Parathyroid adenoma (tissue), 2 donors: ENCODE results near the gene STXBP6.

Experiments used
- H2AFZ ChIP-seq: fragments of 300-600 bp; sonication (generic); one replicate; pipeline ENCODE4 v1.7.0; 2017; ENCODE audit warnings: antibody characterized with exemption, mild to moderate bottlenecking
- H3K27ac ChIP-seq: fragments of 300-600 bp; sonication (generic); one replicate; pipeline ENCODE4 v1.7.0; 2017
- H3K27me3 ChIP-seq: fragments of 300-600 bp; sonication (generic); one replicate; pipeline ENCODE4 v1.7.0; 2017; ENCODE audit warnings: low read length; ENCODE audit not compliant: control insufficient read depth, insufficient read depth
- H3K36me3 ChIP-seq: fragments of 300-600 bp; sonication (generic); one replicate; pipeline ENCODE4 v1.7.0; 2017; ENCODE audit warnings: low read length; ENCODE audit not compliant: control insufficient read depth, insufficient read depth
- H3K4me1 ChIP-seq: fragments of 300-600 bp; sonication (generic); one replicate; pipeline ENCODE4 v1.7.0; 2017; ENCODE audit warnings: control low read depth
- H3K4me2 ChIP-seq: fragments of 300-600 bp; sonication (generic); one replicate; pipeline ENCODE4 v1.7.0; 2017; ENCODE audit warnings: low read length
- H3K4me3 ChIP-seq: fragments of 300-600 bp; sonication (generic); one replicate; pipeline ENCODE4 v1.7.0; 2017; ENCODE audit warnings: low read depth, low read length
- H3K79me2 ChIP-seq: fragments of 300-600 bp; sonication (generic); one replicate; pipeline ENCODE4 v1.7.0; 2017; ENCODE audit warnings: control low read depth
- H3K9ac ChIP-seq: fragments of 300-600 bp; sonication (generic); one replicate; pipeline ENCODE4 v1.7.0; 2017; ENCODE audit warnings: mild to moderate bottlenecking
- H3K9me3 ChIP-seq: fragments of 300-600 bp; sonication (generic); one replicate; pipeline ENCODE4 v1.7.0; 2017; ENCODE audit warnings: low read length; ENCODE audit not compliant: control insufficient read depth
- TF ChIP-seq, protein P1 (sequence below): fragments of 300-600 bp; sonication (generic); IDR thresholded peaks from one replicate; pipeline ENCODE4 v1.7.0; 2017; ENCODE audit warnings: antibody characterized with exemption, mild to moderate bottlenecking
- donor health status: primary hyperparathyroidism.

STXBP6 gene

DNA sequence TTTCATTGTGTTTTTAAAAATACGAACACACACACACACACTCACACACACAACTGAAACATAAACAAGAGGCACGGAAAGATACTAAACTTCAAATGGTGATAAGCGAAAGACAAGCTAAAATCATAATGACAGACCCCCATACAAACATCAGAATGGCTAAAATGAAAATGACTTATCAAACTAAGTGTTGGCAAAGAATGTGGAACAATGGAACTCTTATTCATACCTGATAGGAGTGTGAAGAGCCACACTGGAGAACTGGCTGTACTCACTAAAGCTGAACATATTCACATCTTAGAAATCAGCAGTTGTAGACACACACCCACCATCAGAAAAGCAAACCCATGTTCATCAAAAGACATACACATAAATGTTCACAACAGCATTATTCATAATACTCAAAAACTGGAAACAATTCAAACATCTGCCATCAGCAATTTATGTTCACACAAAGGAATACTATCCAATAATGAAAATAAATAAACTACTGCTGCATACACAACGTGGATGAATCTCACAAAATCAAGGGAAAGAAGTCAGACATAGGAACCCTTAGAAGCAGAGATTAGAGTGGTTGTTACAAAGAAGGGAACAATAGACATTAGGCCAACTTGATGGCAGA, 11.8 kb downstream of the STXBP6 start:
- no peak overlapping the region for H3K4me2 ChIP-seq
- TF ChIP-seq, protein P1, sequence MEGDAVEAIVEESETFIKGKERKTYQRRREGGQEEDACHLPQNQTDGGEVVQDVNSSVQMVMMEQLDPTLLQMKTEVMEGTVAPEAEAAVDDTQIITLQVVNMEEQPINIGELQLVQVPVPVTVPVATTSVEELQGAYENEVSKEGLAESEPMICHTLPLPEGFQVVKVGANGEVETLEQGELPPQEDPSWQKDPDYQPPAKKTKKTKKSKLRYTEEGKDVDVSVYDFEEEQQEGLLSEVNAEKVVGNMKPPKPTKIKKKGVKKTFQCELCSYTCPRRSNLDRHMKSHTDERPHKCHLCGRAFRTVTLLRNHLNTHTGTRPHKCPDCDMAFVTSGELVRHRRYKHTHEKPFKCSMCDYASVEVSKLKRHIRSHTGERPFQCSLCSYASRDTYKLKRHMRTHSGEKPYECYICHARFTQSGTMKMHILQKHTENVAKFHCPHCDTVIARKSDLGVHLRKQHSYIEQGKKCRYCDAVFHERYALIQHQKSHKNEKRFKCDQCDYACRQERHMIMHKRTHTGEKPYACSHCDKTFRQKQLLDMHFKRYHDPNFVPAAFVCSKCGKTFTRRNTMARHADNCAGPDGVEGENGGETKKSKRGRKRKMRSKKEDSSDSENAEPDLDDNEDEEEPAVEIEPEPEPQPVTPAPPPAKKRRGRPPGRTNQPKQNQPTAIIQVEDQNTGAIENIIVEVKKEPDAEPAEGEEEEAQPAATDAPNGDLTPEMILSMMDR, result no peak
- no peak overlapping the region for H3K4me3 ChIP-seq
- H2AFZ ChIP-seq, result no peak overlapping the region
- H3K79me2 ChIP-seq, result no peaks in the 10 kb centered on the region
- no peaks in the 10 kb centered on the region for H3K27me3 ChIP-seq
- no peaks in the 10 kb centered on the region for H3K4me1 ChIP-seq
- no peaks in the 10 kb centered on the region for H3K36me3 ChIP-seq
- no peak overlapping the region for H3K27ac ChIP-seq
- no peaks in the 10 kb centered on the region for H3K9me3 ChIP-seq
- no peak overlapping the region for H3K9ac ChIP-seq

DNA sequence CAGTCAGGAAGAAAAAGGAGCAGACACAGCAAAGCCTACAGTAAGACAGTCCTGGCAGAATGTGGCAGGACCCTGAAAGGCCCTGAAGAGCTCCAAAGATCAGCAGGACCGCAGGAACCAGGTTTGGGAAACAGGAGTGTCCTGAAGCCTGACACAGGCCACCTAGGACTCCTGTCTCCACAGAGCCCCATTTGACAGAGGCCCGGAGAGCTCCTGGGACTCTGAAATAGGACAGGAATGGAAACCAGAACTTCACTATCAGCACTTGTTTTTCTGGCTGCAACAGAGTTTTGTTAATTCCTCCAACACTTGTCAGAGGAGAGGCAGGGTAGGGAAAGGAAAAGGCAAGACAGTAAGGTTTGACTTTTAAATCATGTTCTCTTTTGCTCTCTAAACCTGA, 12.9 kb downstream of the STXBP6 start:
- no peak overlapping the region for H3K27ac ChIP-seq
- H3K4me1 ChIP-seq, result no peaks in the 10 kb centered on the region
- H3K36me3 ChIP-seq, result no peaks in the 10 kb centered on the region
- TF ChIP-seq, protein P1, result no peak
- H3K4me3 ChIP-seq, result no peak overlapping the region
- H3K4me2 ChIP-seq, result no peak overlapping the region
- no peaks in the 10 kb centered on the region for H3K79me2 ChIP-seq
- H3K9me3 ChIP-seq, result no peaks in the 10 kb centered on the region
- H3K27me3 ChIP-seq, result no peaks in the 10 kb centered on the region
- no peak overlapping the region for H3K9ac ChIP-seq
- H2AFZ ChIP-seq, result no peak overlapping the region

DNA sequence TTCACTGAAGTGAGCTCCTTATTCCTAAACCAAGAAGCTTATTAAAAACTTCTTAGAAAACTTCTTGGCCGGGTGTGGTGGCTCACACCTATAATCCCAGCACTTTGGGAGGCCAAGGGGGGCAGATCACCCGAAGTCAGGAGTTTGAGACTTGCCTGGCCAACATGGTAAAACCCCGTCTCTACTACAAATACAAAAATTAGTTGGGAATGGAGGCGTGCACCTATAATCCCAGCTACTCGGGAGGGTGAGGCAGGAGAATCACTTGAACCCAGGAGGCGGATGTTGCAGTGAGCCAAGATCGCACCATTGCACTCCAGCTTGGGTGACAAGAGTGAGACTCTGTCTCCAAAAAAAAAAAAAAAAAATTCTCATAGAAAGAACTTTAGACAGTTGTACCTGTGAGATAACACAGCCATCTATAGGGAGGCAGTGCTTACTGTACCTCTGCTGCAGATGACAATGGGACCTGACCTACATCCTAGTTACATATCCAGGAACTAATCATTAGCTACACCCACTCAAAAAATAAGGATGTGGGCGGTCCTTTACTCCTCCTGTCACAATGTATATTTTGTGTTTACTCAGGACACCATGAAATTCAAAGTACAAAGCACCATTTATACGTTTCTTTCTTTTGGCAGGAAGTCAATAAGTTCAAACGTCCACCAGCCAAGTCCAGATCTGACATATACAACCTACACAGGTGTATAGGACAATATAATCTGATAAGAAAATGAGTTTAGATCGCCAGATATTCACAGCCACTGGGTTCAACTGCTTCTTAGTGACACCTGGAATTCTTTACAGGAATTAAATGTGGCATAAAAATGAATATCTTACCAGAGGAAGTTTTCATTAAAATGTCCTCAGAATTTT, 14.9 kb downstream of the STXBP6 start:
- Histone ChIP-seq H3K27ac (no peak overlapping the region), H3K4me2 (no peak overlapping the region), H2AFZ (no peak overlapping the region), H3K4me1 (no peaks in the 10 kb centered on the region), H3K9me3 (no peaks in the 10 kb centered on the region), H3K4me3 (no peak overlapping the region), H3K36me3 (no peaks in the 10 kb centered on the region), H3K27me3 (no peaks in the 10 kb centered on the region), H3K9ac (no peak overlapping the region), H3K79me2 (no peaks in the 10 kb centered on the region)
- TF ChIP-seq, protein P1, result no peak

DNA sequence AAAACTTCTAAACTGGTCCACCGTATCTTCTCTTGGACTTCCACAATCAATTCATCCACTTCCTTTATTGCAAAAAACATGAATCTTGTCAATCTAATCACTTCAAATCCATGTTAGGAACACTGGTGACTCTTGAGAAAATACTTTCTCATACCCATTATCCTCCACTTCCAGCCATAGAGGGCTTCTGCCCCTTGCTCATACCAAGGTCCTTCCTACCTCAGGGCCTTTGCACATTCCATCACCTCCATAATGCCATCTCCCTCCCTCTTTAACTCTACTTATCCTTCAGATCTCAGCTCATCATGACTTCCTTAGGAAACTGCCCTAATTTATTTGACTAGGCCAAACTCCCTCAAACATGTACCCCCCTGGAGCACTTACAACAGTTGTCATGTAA, 16.6 kb downstream of the STXBP6 start:
- no peaks in the 10 kb centered on the region for H3K4me1 ChIP-seq
- TF ChIP-seq, protein P1, result no peak
- no peaks in the 10 kb centered on the region for H3K9me3 ChIP-seq
- H3K4me2 ChIP-seq, result no peak overlapping the region
- H3K36me3 ChIP-seq, result no peaks in the 10 kb centered on the region
- H3K27ac ChIP-seq, result no peak overlapping the region
- H3K79me2 ChIP-seq, result no peaks in the 10 kb centered on the region
- H2AFZ ChIP-seq, result no peak overlapping the region
- no peaks in the 10 kb centered on the region for H3K27me3 ChIP-seq
- H3K9ac ChIP-seq, result no peak overlapping the region
- no peak overlapping the region for H3K4me3 ChIP-seq
